Stimulated activated CD4-positive, alpha-beta T cell treated with anti-CD3 and anti-CD28 coated beads, TNF-alpha, amount 100 ng/mL, for 4 hours (primary cell): Measurements from ENCODE around the gene BRINP1.

Experiments
- DNase-seq, 3 experiments: peaks; one replicate each; pipeline ENCODE4 v3.0.0-alpha.2; 2020; ENCODE audit warnings: low read depth in 3 of 3

Gene BRINP1, protein sequence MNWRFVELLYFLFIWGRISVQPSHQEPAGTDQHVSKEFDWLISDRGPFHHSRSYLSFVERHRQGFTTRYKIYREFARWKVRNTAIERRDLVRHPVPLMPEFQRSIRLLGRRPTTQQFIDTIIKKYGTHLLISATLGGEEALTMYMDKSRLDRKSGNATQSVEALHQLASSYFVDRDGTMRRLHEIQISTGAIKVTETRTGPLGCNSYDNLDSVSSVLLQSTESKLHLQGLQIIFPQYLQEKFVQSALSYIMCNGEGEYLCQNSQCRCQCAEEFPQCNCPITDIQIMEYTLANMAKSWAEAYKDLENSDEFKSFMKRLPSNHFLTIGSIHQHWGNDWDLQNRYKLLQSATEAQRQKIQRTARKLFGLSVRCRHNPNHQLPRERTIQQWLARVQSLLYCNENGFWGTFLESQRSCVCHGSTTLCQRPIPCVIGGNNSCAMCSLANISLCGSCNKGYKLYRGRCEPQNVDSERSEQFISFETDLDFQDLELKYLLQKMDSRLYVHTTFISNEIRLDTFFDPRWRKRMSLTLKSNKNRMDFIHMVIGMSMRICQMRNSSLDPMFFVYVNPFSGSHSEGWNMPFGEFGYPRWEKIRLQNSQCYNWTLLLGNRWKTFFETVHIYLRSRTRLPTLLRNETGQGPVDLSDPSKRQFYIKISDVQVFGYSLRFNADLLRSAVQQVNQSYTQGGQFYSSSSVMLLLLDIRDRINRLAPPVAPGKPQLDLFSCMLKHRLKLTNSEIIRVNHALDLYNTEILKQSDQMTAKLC

DNA sequence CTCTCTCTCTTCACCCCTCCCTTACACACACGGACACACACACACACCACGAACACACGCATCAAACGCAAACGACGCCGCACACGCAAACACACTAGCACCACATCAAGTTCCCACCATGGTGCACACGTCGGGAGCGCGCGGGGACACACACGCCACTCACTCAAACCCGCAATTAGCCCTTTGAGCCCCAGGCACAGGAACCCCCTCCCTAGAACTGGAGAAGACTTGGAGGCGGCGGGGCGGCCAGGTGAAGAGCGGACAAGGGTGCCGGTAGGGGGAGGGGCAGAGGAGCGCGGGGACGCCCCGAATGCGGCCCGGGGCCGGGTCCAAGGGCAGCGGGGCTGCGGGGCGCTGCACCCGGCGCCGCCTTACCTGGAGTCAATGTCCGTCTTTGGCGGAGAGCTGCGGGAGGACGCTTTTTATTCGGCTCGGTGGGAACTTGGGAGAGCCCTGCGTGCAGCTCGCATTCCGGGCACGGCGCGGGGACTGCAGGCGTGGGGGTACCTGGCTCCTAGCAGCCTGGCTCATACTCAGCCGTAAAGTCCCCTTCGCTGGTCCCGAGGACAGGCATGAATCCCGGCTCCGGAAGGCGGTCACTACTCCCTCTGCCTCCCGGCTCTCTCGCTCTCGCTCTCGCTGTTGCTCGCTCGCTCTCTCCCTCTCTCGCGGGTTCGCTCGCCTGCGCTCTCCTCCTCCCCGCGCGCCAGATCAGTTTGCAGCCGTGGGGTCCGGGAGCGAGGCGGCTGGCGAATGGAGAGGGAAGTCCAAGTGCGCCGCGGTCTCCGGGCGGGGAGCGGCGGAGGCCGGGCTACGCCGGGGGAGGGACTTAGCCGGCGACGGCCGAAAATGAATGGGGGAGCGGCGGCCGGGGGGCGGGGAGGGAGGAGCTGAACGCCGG is at the start of gene BRINP1:
Gene BRINP1, minus strand, starts transcription at position 755 of the 901 bp plus-strand sequence. CDS start 56,080 bp downstream, outside the sequence.
- DNase-seq, result no peak

DNA sequence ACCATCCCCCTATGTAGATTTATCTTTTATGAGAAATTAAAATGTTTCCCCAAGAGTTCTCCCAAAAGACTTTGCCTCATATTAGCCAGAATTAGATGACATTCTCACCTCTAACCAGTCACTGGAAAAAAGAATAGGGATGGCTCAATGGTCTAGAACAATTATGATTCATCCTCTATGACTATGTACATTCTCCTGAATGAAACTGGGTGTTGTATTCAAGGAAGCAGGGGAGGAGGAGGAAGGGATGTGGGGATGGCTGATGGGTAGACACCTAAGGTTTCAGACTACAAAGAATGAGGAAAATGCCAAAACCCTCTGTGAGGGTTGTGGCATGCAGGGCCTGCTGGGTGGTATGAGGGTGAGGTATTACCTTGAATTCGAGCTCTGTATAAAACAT is 49.5 kb upstream of the BRINP1 start:
- DNase-seq, result no peak

DNA sequence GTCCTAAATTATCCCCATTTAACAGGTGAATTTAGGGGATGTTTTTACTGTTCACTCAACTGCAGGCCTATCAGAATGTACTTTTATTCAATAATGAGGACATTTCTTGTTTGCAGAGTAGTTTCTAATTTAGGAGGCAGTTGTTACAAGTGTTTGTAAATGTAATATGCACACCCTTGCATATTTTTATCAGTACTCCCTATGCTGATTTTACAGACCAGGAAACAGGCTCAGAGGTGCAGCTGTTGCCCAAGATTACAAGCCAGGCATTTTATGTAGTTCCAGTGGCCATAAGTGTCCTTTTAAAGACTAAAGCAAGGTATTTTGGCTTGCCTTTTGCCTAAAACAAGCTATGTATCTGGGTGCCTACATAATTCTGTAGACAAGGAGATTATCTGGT is 47.6 kb upstream of the BRINP1 start:
- no peak for DNase-seq

DNA sequence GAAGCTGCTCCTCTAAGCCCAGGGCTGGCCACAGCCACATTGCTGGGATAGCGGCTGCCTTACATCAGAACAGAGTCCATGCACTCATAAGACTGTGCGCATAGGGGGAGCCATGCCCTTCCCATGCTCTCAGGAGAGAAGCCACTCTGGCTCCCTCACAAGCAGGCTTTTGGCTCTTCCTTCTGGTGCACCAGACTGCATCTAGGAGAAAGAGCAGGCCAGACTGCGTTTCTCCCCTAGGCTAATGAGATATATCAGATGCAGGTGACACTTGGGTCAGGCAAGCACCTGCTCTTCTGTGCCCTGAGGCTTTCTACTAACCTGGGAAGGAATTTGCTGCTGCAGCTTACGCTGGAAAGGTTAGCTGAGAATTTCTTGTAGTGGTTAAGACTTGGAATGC is 43.2 kb upstream of the BRINP1 start:
- DNase-seq, result no peak

DNA sequence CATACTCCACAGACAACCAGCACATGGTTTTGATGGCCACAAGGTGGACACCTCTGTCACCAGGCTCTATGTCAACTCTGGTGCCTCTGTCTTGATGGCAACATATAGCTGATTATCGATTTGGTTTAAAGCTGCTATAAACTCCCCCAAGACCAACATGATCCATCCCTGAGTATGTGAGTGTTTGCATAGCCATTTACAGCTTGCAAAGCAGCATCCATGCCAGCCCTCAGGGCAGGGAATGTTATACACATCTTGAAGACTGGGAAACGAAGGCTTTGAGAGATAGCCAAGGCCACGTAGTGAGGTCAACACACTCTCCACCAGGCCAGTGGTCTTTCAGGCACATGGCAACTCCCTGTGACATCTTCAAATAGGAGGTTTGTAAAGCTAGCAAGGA is 40.3 kb upstream of the BRINP1 start:
- no peak for DNase-seq

DNA sequence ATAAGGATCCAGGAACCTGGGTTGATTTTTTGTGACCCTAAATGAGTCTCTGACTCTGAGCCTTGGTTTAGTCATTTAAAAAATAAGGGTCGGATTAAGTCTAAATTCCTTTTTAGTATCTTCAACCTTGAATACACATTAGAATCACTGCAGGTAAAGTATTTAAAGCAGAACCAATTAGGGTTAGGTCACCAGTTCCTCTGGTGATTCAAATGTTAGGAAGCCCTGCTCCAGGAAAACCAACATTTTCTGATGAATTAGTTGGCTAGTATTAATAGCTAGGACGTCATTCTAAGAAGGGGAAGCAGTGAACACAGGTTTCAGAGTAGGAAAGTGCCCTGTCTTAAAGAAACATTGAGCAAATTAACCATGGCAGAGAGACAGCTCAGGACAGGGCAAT is 31.4 kb upstream of the BRINP1 start:
- DNase-seq, result no peak

DNA sequence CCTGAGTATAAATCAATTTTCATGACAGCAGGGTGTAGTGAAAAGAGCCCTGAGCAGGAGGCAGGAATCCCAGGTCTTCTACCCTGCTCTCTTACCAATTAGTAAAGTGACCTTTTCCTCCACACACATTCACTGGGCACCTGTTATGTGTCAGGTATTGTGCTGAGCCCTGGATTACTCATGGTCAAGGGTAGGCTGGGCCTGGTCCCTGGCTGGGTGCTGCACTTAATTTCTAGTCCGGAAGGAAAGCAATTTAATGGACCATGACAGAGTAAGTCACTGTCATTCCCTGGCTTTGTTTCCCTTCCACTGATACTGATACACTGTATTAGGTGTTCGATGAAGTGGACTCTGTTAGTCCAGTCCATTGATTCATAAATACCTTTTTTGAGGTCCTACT is 29.1 kb upstream of the BRINP1 start:
- DNase-seq, result no peak

DNA sequence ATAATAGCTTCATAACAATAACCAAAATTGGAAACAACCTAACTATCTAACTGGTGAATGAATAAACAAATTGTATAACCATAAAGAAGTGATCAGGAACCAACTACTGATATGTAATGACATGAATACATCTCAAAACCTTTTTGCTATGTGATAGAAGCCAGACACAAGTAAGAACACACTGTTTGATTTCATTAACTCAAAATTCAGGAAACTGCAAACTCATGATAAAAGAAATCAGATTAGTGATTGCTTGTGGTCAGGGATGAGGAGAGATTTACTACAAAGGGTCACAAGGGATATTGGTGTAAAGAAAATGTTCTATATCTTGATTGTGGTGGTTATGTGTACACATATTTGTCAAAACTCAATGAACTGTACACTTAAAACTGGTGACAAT is 22.6 kb upstream of the BRINP1 start:
- no peak for DNase-seq

DNA sequence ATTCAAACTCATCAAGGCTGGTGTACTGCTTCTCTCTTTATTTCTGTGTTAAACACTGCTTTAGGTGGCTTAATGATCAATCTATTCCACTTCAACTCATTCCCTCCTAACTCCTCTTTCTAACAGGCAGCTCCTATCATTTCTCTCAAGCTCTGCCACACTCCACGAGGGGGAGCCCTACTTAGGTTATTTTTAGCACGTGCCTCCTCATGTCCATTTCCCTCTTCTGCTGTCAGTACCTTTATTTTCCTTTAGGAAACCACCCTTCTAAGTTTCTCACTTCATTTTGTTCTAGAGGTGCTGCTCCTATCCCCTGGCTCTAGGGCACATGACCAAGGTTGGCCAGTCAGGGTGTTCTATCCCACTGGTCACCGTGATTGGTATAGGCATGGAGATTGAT is 6.7 kb upstream of the BRINP1 start:
- no peak for DNase-seq

DNA sequence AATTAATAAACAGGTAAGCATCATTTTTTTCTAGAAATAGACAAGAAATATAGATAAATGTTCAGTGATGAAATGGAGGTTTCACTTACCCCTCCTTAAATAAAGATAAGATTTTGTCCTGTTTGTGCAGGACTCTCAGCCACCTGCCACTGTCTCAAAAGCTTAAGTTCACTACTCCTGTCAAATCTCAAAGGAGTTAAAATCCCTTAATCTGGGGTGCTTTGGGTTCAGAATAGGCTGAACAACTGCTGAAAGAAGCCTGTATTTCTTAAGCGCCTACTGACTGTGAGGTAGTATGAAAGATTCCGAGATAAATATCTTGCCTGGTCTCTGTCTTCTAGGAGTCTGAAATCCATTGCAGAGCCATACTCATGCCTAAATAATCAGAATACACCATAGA is 3.7 kb upstream of the BRINP1 start:
- no peak for DNase-seq

DNA sequence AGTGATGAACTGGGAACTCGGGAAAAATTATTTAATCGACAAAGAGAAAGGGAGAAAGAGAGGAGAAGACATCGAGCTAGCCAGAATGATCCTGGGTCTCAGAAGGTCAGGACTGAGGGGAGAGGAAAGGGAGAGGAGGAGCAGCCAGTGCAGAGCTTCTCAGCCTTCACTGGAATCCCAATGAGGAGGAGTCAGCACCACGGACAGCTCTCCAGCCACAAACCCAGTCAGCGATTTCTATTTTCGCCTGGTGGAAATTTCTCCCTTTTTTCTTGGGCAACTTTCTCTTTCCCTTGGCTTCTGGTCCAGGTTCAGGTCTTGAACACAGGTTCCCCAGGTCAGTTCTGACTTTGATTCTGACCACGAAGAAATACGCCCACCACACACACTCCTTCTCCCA is 1.6 kb upstream of the BRINP1 start:
- DNase-seq, result no peak

DNA sequence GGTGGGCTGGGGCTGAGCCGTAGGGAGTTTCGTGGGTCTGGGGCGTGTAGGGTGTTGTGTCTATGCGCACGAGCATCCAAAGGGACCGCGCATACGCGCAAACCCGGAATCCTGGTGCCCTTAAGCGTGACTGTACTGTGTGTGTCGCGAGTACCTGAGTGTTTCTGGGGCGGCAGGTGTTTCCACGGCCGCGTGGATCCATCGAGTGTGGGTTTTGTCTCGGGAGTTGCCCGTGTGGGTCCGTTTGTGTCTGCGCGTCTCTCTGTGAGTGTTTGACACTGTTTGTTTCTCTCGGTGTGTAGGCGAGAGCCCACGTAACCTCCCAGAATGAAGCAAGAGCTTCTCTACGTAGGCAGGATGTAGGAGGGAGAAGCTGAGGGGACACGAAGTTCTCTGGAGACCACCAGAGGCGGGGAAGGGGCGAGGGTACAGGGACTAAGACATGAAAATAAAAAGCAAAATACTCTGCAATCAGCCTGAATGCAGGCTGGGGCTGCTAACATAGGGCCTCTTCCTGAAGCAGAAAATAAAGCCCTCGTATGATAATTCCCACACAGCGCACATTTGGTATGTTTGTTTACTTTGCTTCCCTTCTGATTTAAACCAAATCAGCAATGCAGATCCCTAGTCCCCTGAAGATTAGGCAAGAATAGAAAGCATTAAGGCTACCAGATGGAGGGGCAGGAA is 588 bp upstream of the BRINP1 start:
- no peak for DNase-seq

DNA sequence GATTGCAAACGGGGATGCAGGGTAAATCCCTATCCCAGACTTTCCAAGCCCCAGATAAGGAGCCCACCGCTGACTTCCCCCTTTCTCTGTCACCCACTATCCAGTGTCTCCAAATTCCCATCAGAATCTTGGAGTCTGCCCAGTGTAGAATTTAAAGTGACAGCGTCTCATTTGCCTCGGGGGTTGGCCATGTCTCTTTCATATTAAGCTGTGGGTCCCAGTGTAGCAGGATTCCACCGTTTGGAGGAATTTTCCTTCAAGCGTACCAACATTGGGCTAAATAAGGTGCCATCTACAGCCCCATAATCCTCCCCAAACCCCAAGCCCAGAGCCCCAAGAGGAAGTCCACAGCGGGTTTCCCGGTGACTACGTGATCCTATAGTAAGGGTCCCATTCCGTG is 1.1 kb downstream of the BRINP1 start:
- no peak for DNase-seq

DNA sequence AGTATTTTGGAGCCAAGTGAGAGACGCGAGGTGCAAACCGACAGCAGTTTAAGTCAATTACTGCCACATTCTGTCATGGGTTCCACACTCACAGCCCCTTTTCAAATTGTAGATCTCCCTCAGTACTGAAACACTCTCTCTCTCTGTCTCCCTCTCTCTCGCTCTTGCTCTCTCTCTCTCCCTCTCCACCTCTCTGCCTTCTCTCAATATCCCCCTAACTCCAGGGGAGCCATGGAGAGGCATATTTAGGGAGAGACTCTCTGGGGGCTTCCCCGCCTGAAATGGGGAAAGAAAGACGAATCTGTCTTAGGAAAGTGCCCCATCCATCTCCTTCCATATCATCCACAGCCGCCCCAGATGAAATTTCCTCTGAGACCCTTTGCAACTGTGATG is 1.6 kb downstream of the BRINP1 start:
- DNase-seq, result no peak

DNA sequence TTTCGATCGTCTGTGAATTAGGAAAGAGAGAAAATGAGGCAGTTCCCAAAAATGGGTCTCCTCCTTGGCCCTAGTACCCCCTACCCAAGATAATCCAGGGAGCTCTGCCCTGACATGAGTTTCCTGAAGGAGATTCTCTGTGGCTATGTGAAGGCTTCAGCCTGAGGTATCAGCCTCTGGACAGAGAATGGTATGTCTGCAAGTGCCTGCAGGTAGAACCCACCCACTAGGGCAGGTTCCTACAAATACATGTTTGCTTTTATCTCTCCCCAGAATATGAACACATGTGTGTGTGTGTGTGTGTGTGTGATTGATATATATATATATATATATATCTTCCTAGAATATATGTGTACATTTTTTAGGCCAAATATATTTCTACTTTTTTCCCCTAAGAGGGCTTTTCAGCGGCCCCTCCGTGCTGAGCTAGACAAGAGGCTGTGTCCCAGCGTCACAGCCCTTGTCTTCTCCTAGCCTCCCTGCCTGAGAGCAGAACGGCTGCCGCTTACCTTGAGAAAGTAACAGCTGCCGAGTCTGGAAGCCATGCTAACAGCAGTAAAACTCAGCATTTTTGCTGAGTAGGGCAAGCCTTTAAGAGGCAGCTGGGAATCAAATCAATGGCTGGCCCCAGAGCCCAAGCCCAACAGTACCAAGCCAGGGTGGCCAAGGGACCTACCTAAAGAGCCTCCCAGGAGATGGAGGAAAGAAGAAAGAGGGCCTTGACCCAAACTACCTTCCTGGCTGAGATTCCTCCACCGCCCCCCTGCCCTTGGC is 2.1 kb downstream of the BRINP1 start:
- DNase-seq, result no peak

DNA sequence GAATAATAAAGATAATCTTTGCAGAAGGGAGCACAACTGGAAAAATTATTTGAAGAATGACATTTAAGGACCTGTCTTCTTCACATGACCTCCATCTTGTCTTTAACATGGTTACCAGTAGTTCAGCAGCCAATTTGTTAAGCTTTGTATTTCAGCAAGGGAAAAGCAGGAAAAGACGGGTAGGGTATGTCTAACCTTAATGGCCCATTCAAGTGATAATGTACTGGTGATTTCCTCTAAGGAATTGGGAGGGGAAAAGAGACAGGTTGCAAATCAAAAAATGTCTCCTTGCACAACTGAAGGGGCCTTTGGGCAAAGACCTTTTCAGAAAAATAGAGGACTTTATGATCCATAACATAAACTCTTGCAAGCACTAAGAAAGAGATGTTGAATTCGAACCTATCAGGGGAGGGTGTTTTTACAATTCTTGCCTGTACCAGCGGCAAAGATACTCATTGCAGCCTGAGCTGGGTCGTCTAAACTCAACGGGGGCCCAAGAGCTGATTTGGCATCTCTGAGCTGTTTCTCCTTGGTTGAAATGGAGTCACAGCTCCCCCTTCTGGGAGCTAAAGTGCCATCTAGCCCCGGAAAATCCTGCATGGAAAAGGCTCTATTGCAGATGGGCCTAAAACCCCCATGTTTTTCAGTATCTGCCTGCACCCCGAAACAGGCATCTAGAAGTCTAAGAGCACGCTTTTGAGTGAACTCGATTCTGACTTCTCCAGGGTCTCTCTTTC is 3.8 kb downstream of the BRINP1 start:
- DNase-seq, result no peak

DNA sequence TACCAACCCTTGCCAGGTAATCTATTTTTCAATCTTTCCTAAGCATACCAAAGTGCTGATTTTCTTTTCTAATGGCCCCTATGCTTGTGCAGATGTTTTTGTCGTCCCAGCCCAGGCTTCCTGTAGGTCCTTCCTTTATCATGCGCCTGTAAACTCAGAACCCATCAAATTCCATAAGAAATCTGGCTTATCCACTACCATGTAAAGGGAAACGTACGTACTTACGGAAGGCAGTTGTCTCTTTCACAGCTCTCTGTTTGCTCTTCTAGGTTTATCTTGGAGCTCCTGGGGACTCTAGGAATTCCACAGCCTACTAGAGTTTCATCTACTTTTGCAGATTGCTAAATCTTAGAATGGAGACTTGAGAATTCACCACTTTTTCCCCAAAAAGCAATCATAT is 9.0 kb downstream of the BRINP1 start:
- DNase-seq, result no peak

DNA sequence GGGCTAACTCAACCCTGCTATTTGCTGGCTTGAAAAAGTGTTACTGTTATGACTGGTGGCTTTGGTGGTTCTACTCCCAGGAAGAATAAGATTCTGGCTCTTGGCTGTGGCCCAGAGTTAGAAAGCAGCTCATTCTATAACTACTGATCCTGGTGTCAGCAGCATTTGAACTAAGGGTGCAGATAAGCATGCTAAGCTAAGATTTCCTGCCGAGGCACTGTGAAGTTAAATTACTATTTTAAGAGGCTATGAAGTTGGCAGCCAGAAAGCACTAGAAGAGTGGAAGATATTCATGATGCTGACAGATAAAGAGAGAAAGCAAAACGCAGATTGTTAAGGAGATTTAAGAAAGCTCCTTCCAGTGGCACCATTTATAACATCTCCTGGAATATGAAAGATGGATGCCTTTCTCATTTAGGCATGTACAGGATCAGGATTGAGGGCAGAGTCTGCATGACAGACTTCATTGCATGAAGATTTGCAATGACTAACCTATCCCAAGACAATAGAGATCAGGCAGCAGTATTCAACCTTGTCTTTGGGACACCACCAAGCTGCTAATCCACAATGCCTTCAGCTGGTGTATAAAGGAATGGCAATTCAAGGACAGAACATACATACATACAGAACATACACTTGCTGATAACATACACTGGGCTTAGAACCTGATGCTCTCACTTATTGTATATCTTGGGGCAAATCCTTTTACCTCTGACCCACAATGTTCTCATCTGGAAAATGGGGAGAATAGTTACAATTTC is 11.7 kb downstream of the BRINP1 start:
- DNase-seq, result no peak

DNA sequence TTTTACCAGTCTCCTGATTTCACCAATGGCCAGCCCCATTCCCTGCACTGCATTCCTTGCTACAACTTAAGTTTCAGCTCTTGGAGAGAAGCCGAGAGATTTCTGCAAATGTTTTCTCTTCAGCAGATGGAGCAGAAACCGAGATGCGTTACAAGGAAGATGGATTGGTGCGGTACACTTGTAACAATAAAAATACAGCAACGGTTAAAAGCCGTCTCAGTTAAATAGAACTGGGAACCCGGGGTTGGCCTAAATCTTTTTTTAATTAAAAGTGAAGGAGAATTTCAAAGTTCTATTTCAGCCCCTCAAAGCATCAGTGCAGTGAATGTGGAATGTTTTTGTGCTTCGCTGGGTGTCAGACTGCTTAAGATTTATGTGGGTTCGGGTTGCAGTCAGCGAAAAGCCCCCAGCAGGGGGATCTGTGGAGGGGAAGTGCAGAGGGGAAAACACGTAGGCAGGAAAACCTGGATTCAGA is 19.8 kb downstream of the BRINP1 start:
- DNase-seq, result no peak
